Suprapubic skin (tissue), 4 donors: ENCODE measurements around the gene ANKH. TPM values are rescaled to one million over a fixed set of nuclear protein-coding genes. Genes with fewer than 3 reads are reported as not detected.
"Not testable (repeated sequence)": the region's sequence is repeated elsewhere in the genome, so short reads cannot be mapped to it uniquely, and the experiment has no call there.

ENCODE experiments used
- DNase-seq, 2 donors: peaks; one replicate each; pipeline ENCODE4 v3.0.0-alpha.2; 2019; ENCODE audit warnings: low spot score in 2 of 2
- H3K27ac ChIP-seq: fragments of 200-600 bp; sonication (generic); one replicate; pipeline ENCODE4 v1.5.1; 2019
- H3K27me3 ChIP-seq: fragments of 200-600 bp; sonication (generic); one replicate; pipeline ENCODE4 v1.5.1; 2019
- H3K36me3 ChIP-seq: fragments of 200-600 bp; sonication (generic); one replicate; pipeline ENCODE4 v1.5.1; 2019
- H3K4me1 ChIP-seq: fragments of 200-600 bp; sonication (generic); one replicate; pipeline ENCODE4 v1.5.1; 2019
- H3K4me3 ChIP-seq: fragments of 200-600 bp; sonication (generic); one replicate; pipeline ENCODE4 v1.5.1; 2019; ENCODE audit warnings: mild to moderate bottlenecking
- H3K9me3 ChIP-seq: fragments of 200-600 bp; sonication (generic); one replicate; pipeline ENCODE4 v1.5.1; 2019
- CTCF ChIP-seq, 2 donors: fragments of 200-600 bp in 1 of 2; fragments of 450-650 bp in 1 of 2; sonication (generic) in 1 of 2; IDR thresholded peaks; one replicate each; pipeline ENCODE4 v1.5.1; 2016 to 2019; ENCODE audit warnings: antibody characterized with exemption in 2 of 2, mild to moderate bottlenecking in 1 of 2, moderate library complexity in 1 of 2
- EP300 ChIP-seq: sonication (generic); formaldehyde crosslinking; IDR thresholded peaks from one replicate; pipeline ENCODE4 v1.6.1; 2017; ENCODE audit warnings: antibody characterized with exemption
- POLR2A ChIP-seq, 2 donors: fragments of 450-650 bp; IDR thresholded peaks; one replicate each; pipeline ENCODE4 v1.6.1; 2017; ENCODE audit warnings: antibody characterized with exemption in 2 of 2, mild to moderate bottlenecking in 2 of 2, moderate library complexity in 2 of 2
- POLR2AphosphoS5 ChIP-seq, 3 donors: sonication (generic); formaldehyde crosslinking; IDR thresholded peaks; one replicate each; pipeline ENCODE4 v1.6.1; 2017; ENCODE audit warnings: antibody characterized with exemption in 3 of 3
- WGBS: methylation state at CpG from one replicate; pipeline ENCODE4 v1.1.5; 2018; 5-methylcytosine and 5-hydroxymethylcytosine counted together
- total RNA-seq, 4 donors: library from RNA; depleted of rRNA; stranded (reverse); fragments of >200 nt; gene quantifications; one replicate each; pipeline ENCODE4 v1.1.0, GENCODE V29; 2016

Gene ANKH
- total RNA-seq, 4 donors from 2014 or later, result 59.8 to 86.1 (median 70.4) TPM

- no peaks in the 10 kb centered on the region for H3K27me3 ChIP-seq
- DNase-seq, result no peak
- no peaks in the 10 kb centered on the region for H3K9me3 ChIP-seq
- H3K4me1 ChIP-seq, result peaks cover 8% of the 10 kb centered on the region
- no peak for TF ChIP-seq POLR2AphosphoS5 (IDR thresholded peaks at IDR 0.05)
- TF ChIP-seq CTCF (IDR thresholded peaks at IDR 0.05), result no peak
- no peak for TF ChIP-seq EP300
- TF ChIP-seq POLR2A (IDR thresholded peaks at IDR 0.05), result no peak
- peaks cover 6% of the 10 kb centered on the region for H3K36me3 ChIP-seq
- no peak overlapping the region for H3K4me3 ChIP-seq
- H3K27ac ChIP-seq, result no peak overlapping the region
These were observed 20.0 kb downstream of the ANKH start for GRCh38 chr5:14851597-14851996.

- Histone ChIP-seq H3K27me3 (no peaks in the 10 kb centered on the region), H3K27ac (no peak overlapping the region), H3K4me3 (no peak overlapping the region), H3K36me3 (peaks cover 6% of the 10 kb centered on the region), H3K9me3 (no peaks in the 10 kb centered on the region), H3K4me1 (peaks cover 8% of the 10 kb centered on the region)
- 72% methylated on average over 5 of the region's 5 CpGs for WGBS
- DNase-seq, result no peak
- TF ChIP-seq EP300, result no peak
- TF ChIP-seq POLR2AphosphoS5 (IDR thresholded peaks at IDR 0.05), result no peak
- TF ChIP-seq POLR2A (IDR thresholded peaks at IDR 0.05), result no peak
- no peak for TF ChIP-seq CTCF (IDR thresholded peaks at IDR 0.05)
These were observed 20.5 kb downstream of the ANKH start for GRCh38 chr5:14851050-14851419.

- WGBS, result 76% methylated on average over 9 of the region's 9 CpGs
- Histone ChIP-seq H3K36me3 (peaks cover 6% of the 10 kb centered on the region), H3K4me1 (peaks cover 8% of the 10 kb centered on the region), H3K4me3 (no peak overlapping the region), H3K9me3 (no peaks in the 10 kb centered on the region), H3K27me3 (no peaks in the 10 kb centered on the region), H3K27ac (no peak overlapping the region)
- no peak for DNase-seq
- TF ChIP-seq POLR2AphosphoS5 (IDR thresholded peaks at IDR 0.05) (no peak), CTCF (IDR thresholded peaks at IDR 0.05) (no peak), POLR2A (IDR thresholded peaks at IDR 0.05) (no peak), EP300 (no peak)
These were observed 21.0 kb downstream of the ANKH start for GRCh38 chr5:14850419-14851049.

- Histone ChIP-seq H3K4me3 (no peak overlapping the region), H3K27me3 (no peaks in the 10 kb centered on the region), H3K4me1 (peaks cover 3% of the 10 kb centered on the region), H3K9me3 (no peaks in the 10 kb centered on the region), H3K27ac (no peak overlapping the region), H3K36me3 (peaks cover 6% of the 10 kb centered on the region)
- no peak for TF ChIP-seq POLR2AphosphoS5 (IDR thresholded peaks at IDR 0.05)
- TF ChIP-seq POLR2A (IDR thresholded peaks at IDR 0.05), result no peak
- TF ChIP-seq EP300, result no peak
- no peak for TF ChIP-seq CTCF (IDR thresholded peaks at IDR 0.05)
- WGBS, result 80% methylated on average over 14 of the region's 14 CpGs
- DNase-seq, result no peak
These were observed 21.9 kb downstream of the ANKH start for GRCh38 chr5:14849516-14850294.

GRCh38 chr5:14848942-14849341 is 22.6 kb downstream of the ANKH start:
- not testable (repeated sequence) for H3K4me1 ChIP-seq, DNase-seq, H3K9me3 ChIP-seq, H3K4me3 ChIP-seq, H3K27me3 ChIP-seq, H3K27ac ChIP-seq, H3K36me3 ChIP-seq
- WGBS, result 66% methylated on average over 3 of the region's 3 CpGs
